A673 (cell line): ENCODE results near the gene SLX9. TPM values are rescaled to one million over a fixed set of nuclear protein-coding genes. Genes with fewer than 3 reads are reported as not detected.

ENCODE experiments used
- BruUV-seq: library from RNA; stranded (reverse); fragments of 400-500 nt; replicated peaks from 2 replicates; lab custom pipeline; 2021; lab: Mats Ljungman, UMichigan
- CTCF ChIA-PET: fragments of 300-600 bp; sonication (Branson Sonifier 250); formaldehyde crosslinking; loops from one replicate; lab custom pipeline; 2022; ENCODE audit warnings: antibody characterized with exemption; lab: Charles Lee
- POLR2A ChIA-PET: fragments of 300-600 bp; sonication (Branson Sonifier 250); formaldehyde crosslinking; loops from one replicate; lab custom pipeline; 2022; ENCODE audit warnings: antibody characterized with exemption; ENCODE audit not compliant: low non-redundant PET; lab: Charles Lee
- DNase-seq: peaks from one replicate; pipeline ENCODE4 v3.0.0-alpha.2; 2015; ENCODE audit warnings: low spot score
- H3K27ac ChIP-seq: fragments of 200-600 bp; sonication (generic); 2 replicates; pipeline ENCODE4 v1.5.1; 2016; ENCODE audit warnings: mixed run types, low read depth, mild to moderate bottlenecking, mixed read lengths, antibody characterized with exemption, low read length; ENCODE audit not compliant: poor library complexity, severe bottlenecking
- H3K27me3 ChIP-seq: fragments of 200-600 bp; sonication (generic); replicated peaks from 2 replicates; pipeline ENCODE4 v1.6.1; 2017; ENCODE audit warnings: mixed run types, low read depth, mild to moderate bottlenecking, mixed read lengths, antibody characterized with exemption, low read length; ENCODE audit not compliant: insufficient read depth, poor library complexity
- H3K36me3 ChIP-seq: fragments of 200-600 bp; sonication (generic); 2 replicates; pipeline ENCODE4 v1.6.1; 2016; ENCODE audit warnings: mixed run types, mild to moderate bottlenecking, mixed read lengths, antibody characterized with exemption, low read length; ENCODE audit not compliant: insufficient read depth, poor library complexity, severe bottlenecking
- H3K4me1 ChIP-seq: fragments of 200-600 bp; sonication (generic); 2 replicates; pipeline ENCODE4 v1.6.1; 2017; ENCODE audit warnings: mixed run types, mild to moderate bottlenecking, mixed read lengths, antibody characterized with exemption, low read length; ENCODE audit not compliant: insufficient read depth, poor library complexity, severe bottlenecking
- H3K4me3 ChIP-seq: fragments of 200-600 bp; sonication (generic); 2 replicates; pipeline ENCODE4 v1.5.1; 2016; ENCODE audit warnings: low read depth, mixed run types, mild to moderate bottlenecking, mixed read lengths, low read length; ENCODE audit not compliant: poor library complexity, severe bottlenecking
- H3K9me3 ChIP-seq: fragments of 200-600 bp; sonication (generic); 2 replicates; pipeline ENCODE4 v1.6.1; 2016; ENCODE audit warnings: mixed run types, low read depth, mild to moderate bottlenecking, mixed read lengths, antibody characterized with exemption, low read length; ENCODE audit not compliant: poor library complexity, severe bottlenecking
- CTCF ChIP-seq: fragments of 300-800, 200-600 bp; sonication (generic); conservative IDR thresholded peaks from 2 replicates; pipeline ENCODE4 v1.5.1; 2017; ENCODE audit warnings: low read depth, mild to moderate bottlenecking, antibody characterized with exemption, low read length, moderate library complexity, mixed read lengths
- EZH2 ChIP-seq: fragments of 200-600 bp; sonication (generic); IDR thresholded peaks from 2 replicates; pipeline ENCODE4 v1.6.1; 2017; ENCODE audit warnings: borderline replicate concordance, low read depth, mild to moderate bottlenecking, mixed read lengths, antibody characterized with exemption, low read length; ENCODE audit not compliant: poor library complexity, severe bottlenecking
- intact Hi-C: fragments of 100-400 bp; cut with micrococcal nuclease; formaldehyde crosslinking; loops from one replicate; pipeline ENCODE4 v1.10.0; 2022; ENCODE audit not compliant: unreplicated experiment
- total RNA-seq: library from RNA; stranded (reverse); gene quantifications from 2 replicates; pipeline ENCODE4 v1.2.3, GENCODE V29; 2021

SLX9 gene
- total RNA-seq, 1 experiment from 2014 or later = 114 TPM

GRCh38 chr21:44994047-44994694, 54.3 kb downstream of the SLX9 start:
- intact Hi-C loops = no loop called here
- Histone ChIP-seq H3K36me3 (no peaks in the 10 kb centered on the region), H3K4me3 (no peak overlapping the region), H3K27ac (no peak overlapping the region), H3K9me3 (no peaks in the 10 kb centered on the region), H3K27me3 (no peaks in the 10 kb centered on the region), H3K4me1 (no peaks in the 10 kb centered on the region)
- DNase-seq = no peak
- no TSS peak for BruUV-seq
- TF ChIP-seq CTCF (no peak), EZH2 (no peak)
- POLR2A ChIA-PET = no interaction called here
- CTCF ChIA-PET = no interaction called here

GRCh38 chr21:44994695-44995342, 55.0 kb downstream of the SLX9 start:
- no TSS peak for BruUV-seq
- H3K27ac ChIP-seq = no peak overlapping the region
- H3K27me3 ChIP-seq = no peaks in the 10 kb centered on the region
- H3K9me3 ChIP-seq = no peaks in the 10 kb centered on the region
- ChIA-PET POLR2A (no interaction called here), CTCF (no interaction called here)
- no peaks in the 10 kb centered on the region for H3K4me1 ChIP-seq
- intact Hi-C loops = no loop called here
- no peak for DNase-seq
- H3K36me3 ChIP-seq = no peaks in the 10 kb centered on the region
- TF ChIP-seq EZH2 (no peak), CTCF (no peak)
- no peak overlapping the region for H3K4me3 ChIP-seq

GRCh38 chr21:44995343-44995941, 55.6 kb downstream of the SLX9 start:
- H3K4me1 ChIP-seq = no peaks in the 10 kb centered on the region
- ChIA-PET CTCF (no interaction called here), POLR2A (no interaction called here)
- H3K27ac ChIP-seq = no peak overlapping the region
- no TSS peak for BruUV-seq
- intact Hi-C loops = no loop called here
- H3K4me3 ChIP-seq = no peak overlapping the region
- H3K27me3 ChIP-seq = no peaks in the 10 kb centered on the region
- no peak for DNase-seq
- no peaks in the 10 kb centered on the region for H3K36me3 ChIP-seq
- H3K9me3 ChIP-seq = no peaks in the 10 kb centered on the region
- TF ChIP-seq EZH2 = no peak
- no peak for TF ChIP-seq CTCF
